HG02870 (cell line): ENCODE data around the gene MN1.

Experiments
- ATAC-seq: cut with Tn5 transposase; IDR thresholded peaks from one replicate; pipeline ENCODE4 v1.9.1; 2021; ENCODE audit warnings: mild to moderate bottlenecking, moderate library complexity; ENCODE audit not compliant: unreplicated experiment

MN1 gene

DNA sequence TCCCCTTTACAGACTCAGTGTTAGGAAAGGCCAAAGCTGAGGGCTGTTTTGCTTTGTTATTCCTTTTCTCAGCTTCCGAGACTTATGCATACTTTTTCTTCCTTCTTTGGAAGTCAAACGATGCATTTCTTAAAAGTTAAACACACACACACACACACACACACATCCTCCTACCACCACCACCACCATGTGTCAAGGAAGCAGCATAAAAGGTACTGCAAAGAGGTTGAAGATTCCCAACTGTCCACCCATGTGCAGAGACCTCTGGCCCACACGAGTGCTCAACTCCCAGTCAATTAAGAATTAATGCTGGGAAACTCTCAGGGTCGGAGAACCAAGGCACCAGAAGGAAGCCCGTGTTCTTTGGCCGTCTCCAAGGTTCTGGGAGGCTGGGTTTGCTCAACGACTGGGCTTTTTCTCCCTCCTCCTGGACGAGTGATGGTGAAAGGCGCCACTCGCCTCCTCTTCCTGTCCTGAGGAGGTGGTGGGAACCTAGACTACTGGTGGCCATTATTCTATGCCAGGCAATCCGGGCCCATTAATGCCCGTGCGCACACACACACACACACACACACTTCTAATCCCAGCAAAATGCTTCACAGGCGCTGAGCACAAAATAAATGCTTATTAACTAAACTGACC lies 15.1 kb downstream of the MN1 start:
- no peak for ATAC-seq

DNA sequence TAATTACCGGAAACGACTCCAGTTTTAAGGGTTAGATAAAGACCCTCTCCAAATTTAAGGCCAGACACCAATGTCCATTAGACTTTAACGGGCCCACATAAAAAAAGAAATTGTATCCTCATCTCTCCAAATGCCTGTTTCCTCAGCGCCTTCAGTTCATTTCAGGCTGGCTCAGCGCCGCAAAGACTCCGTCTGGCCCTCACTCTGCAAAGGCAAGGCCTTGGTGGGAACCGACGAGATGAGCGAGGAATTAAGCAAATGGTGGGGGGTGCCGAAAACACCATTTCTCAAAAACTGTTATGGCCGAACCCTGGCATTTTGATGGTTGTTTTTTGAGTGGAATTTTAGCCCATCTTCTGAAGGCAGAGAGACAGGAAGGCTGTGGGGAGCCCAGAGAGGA lies 15.7 kb downstream of the MN1 start:
- ATAC-seq: no peak

DNA sequence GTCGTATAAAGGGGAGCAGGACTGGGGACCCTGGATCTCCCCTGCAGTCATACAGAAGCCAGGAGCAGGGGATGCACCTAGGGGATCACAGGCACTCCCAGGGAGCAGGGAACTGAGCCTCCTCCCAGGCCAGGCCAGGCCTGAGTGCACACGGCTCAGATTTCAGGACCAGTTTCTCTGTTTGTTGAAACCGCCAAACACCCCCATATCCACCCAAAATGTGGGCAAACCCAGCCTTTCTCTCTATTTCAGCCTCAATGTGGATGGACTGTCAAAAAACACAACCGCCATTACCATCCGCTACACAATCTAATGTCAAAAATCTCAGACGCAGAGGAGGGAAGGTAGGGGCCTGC lies 17.5 kb downstream of the MN1 start:
- no peak for ATAC-seq

DNA sequence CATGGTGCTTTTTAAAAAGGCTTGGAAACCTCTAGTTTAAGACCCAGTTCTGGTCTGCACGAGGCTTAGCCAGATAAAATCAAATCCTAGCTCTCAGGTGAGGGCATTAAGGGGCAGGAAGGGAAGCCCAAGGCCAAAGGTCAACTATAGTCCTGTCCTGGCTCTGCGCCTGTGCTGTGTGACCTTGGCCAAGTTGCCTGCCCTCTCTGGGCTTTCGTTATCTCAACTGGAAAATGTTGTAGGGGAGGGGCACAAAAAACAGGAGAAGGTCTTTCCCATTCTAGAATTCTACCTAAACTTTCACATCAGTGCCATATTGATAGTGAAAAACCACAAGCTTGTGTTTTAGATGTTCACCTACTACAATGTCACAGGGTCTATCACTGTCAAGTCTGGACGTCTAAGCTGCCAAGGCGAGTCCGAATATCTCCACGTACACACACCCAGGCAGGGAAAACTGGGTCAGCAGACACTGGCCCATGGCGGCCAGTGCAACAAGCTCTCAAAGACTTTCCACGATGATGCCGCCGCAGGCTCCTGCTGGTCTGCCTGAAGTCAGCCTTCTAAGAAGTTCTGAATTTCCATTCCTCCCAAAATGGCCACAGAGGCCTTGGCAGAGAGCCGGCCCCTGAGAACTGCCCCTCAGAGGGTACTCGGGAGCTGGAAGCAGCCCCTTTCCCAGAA lies 18.0 kb downstream of the MN1 start:
- ATAC-seq: no peak

- ATAC-seq: no peak
Observed at GRCh38 chr22:27782088-27782487, 19.5 kb downstream of the MN1 start.

GRCh38 chr22:27780161-27780575 lies 21.4 kb downstream of the MN1 start:
- no peak for ATAC-seq

- ATAC-seq: no peak
Observed at GRCh38 chr22:27779643-27780042, 21.9 kb downstream of the MN1 start.

DNA sequence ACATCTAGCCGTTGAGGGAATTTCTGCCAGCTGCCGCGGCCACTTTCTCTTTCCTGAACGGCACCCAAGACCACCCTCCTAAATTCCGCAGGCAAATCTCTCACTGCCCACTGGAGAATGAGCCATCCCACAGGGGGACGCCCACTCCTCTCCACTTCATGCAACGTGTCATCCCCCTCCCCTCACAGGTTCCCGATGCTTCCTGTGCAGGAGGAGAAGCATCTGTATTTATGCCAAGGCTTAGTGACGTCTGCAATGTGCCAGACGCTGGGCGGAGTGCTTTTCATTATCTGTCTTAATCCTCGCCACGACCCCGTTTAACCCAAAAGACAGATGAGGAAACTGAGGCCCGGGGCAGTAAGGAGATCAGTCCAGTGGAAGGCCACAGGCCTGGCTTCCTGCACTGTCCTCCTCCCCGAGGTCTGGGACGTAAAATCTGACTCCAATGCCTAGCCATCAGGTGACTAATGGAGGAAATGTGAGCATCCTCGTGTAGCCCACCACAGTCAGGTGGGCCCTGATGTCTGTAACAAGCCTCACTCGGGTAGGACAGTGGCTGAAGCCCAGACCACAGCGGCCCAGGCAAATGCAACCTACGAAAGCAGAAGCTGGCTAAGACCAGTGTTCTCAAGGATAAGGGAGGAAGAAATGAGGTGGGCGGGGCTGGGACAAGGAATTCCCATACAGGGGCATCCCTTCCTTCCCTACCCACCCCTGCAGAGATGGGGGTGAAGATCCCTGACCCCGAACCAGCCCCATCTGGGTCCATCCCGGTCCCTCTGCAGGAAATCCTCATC lies 23.1 kb downstream of the MN1 start:
- no peak for ATAC-seq

DNA sequence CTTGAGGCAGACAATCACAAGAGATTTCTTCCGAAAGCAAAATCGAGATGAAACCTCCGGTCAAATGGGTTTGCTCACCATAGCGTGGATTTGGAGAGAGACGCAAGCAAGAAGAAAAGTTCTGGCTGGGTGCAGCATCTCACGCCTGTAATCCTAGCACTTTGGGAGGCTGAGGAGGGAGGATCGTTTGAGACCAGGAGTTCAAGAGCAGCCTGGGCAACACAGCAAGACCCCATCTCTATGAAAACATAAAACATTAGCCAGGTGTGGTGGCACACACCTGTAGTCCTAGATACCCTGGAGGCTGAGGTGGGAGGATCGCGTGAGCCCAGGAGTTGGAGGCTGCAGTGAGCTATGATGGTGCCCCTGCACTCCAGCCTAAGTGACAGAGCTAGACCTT lies 24.4 kb downstream of the MN1 start:
- ATAC-seq: no peak

DNA sequence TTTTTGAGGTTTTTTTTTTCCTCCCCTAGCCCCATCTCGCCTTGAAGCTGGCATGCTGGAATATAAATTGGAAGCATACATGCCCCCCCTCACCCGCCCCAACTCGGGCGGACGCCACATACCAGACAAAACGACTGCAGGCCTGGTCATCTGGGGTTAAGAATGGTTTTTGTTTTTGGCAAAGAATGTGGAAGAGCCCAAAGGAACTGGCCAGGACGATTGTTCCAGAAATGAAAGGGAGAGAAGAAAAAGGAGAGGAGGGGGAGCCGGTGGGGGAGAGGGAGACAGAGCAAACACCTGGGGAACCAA lies 25.0 kb downstream of the MN1 start:
- no peak for ATAC-seq

DNA sequence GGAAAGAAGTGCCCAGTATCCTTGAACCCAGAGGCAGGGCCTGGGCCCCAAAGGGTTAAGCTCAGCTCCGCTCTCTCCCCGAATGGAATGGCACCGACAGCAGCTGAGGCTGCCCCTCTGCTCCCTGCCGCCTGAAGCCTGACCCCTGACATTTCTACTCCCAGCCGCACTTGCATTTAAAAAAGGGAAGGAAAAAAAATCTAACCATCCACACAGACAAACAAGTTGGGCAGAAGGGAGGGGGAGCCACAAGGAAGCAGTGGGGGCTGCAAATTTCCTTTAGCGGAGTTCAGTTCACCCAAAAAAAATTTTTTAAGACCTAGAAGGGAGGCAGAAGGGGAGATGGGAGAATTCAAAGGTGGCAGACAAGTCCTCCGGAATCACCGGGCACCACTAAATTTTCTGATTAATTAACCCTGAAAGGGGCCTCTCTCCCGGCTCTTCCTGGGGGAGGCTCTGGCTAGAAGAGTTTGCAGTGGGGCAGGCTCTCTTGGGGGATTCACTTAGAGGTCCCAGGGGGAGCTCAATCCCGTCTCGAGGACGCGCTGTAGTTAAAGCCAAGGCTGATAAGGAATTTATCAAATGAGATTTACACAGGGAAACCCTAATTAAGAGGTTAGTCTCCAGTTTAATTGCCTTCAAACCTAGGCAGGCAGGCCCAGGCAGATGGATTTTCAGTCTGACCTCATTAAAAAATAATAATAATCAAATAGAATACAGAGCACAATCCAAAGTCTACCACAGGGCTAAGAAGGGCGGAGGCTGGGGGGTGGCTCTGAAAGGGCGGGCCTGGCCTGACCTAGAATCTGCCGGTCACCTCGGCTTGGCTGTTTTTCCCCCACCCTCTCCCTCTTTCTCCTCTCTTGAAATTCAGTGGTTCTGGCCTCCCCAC lies 25.6 kb downstream of the MN1 start:
- no peak for ATAC-seq

GRCh38 chr22:27775087-27775698 lies 26.4 kb downstream of the MN1 start:
- ATAC-seq: no peak

DNA sequence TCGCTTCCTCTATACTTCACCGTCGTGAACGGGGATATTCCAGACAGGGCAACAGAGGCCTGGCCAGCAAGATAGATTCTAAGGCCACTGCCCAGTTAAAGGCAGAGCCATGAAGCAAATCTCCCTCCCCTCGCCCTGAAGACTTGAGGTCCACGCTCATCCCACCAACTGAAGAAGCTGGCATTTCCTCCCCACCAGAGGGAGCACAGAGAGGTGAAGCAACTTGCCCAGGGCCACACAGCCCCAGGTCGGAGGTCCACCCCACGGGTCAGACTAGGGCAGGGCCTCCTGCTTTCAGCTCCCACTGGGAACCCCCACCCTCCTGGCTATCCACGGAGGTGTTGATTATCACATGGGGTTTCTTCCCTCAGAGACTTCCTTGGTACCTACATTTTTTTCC lies 27.4 kb downstream of the MN1 start:
- ATAC-seq: no peak

GRCh38 chr22:27772984-27773498 lies 28.5 kb downstream of the MN1 start:
- ATAC-seq: no peak

- no peak for ATAC-seq
Observed at GRCh38 chr22:27772081-27772983, 29.2 kb downstream of the MN1 start.

DNA sequence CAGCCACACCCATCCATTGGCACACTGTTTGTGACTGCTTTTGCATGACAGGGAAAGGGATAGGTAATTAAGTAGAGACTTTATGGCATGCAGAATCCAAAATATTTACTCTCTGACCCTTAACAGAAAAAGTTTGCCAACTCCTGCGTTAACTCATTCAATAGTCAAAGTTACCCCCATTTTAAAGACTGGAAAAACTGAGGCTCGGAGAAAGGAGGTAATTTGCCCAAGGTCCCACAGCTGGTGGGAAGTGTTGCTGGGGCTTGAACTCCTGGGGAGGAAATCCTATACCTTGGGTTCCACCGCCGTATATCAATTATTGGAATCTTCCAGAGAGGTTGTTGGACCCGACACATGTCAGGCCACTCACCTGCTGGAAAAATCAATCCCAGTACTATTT lies 29.9 kb downstream of the MN1 start:
- ATAC-seq: no peak

DNA sequence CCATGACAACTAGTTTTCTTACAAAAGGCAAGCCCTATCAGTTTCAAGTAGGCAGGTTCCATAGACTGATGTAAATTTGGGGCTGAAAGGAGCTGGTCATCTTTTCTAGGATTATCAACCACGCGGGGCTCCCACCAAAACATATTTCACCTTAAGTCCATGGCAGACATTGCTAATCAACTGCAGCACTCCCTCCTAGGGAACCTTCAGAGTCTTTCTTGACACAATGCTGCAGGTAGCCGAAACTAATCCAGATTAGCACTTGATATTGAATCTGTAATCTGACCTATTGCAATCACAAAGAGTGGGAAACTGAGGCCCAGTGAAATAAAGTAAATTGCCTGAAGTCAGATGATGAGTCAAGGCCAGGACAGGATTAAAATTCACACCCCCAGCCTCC lies 32.5 kb downstream of the MN1 start:
- no peak for ATAC-seq

GRCh38 chr22:27768027-27768653 lies 33.4 kb downstream of the MN1 start:
- ATAC-seq: no peak

- ATAC-seq: no peak
Observed at GRCh38 chr22:27766679-27767078, 34.9 kb downstream of the MN1 start.
